Lung microvascular endothelial cell (primary cell): ENCODE measurements around the gene WNT7A. TPM values are rescaled to one million over a fixed set of nuclear protein-coding genes. Genes with fewer than 3 reads are reported as not detected.
"Not testable (repeated sequence)": the region's sequence is repeated elsewhere in the genome, so short reads cannot be mapped to it uniquely, and the experiment has no call there.

ENCODE experiments used
- DNase-seq, 2 donors: peaks; one replicate each; pipeline versions ENCODE4 v3.0.0 to v3.0.0-alpha.2; 2010; ENCODE audit warnings: low read depth in 2 of 2
- total RNA-seq: library from RNA; depleted of rRNA; stranded (reverse); fragments of >200 nt; gene quantifications from 2 replicates; pipeline ENCODE4 v1.2.1, GENCODE V29; 2014

WNT7A gene
- total RNA-seq, 1 donor from 2014 or later: not detected

GRCh38 chr3:13866041-13866965 lies 13.6 kb downstream of the WNT7A start:
- DNase-seq: no peak

- DNase-seq: no peak
These were observed 14.3 kb downstream of the WNT7A start for GRCh38 chr3:13865581-13865980.

GRCh38 chr3:13865106-13865505 lies 14.8 kb downstream of the WNT7A start:
- DNase-seq: no peak

- DNase-seq: no peak
These were observed 15.8 kb downstream of the WNT7A start for GRCh38 chr3:13863965-13864595.

GRCh38 chr3:13863382-13863952 lies 16.4 kb downstream of the WNT7A start:
- no peak for DNase-seq

- no peak for DNase-seq
These were observed 18.4 kb downstream of the WNT7A start for GRCh38 chr3:13861461-13861860.

GRCh38 chr3:13860001-13860400 lies 19.9 kb downstream of the WNT7A start:
- no peak for DNase-seq

GRCh38 chr3:13858768-13859520 lies 20.9 kb downstream of the WNT7A start:
- no peak for DNase-seq

- DNase-seq: no peak
These were observed 22.0 kb downstream of the WNT7A start for GRCh38 chr3:13857702-13858380.

- DNase-seq: not testable (repeated sequence)
These were observed 23.2 kb downstream of the WNT7A start for GRCh38 chr3:13856628-13857027.

- no peak for DNase-seq
These were observed 23.9 kb downstream of the WNT7A start for GRCh38 chr3:13856006-13856405.

GRCh38 chr3:13854492-13854891 lies 25.4 kb downstream of the WNT7A start:
- no peak for DNase-seq

GRCh38 chr3:13853978-13854296 lies 25.9 kb downstream of the WNT7A start:
- no peak for DNase-seq

GRCh38 chr3:13853256-13853977 lies 26.5 kb downstream of the WNT7A start:
- DNase-seq: no peak

GRCh38 chr3:13852638-13853009 lies 27.2 kb downstream of the WNT7A start:
- no peak for DNase-seq

- DNase-seq: no peak
These were observed 27.8 kb downstream of the WNT7A start for GRCh38 chr3:13851997-13852637.

GRCh38 chr3:13851091-13851849 lies 28.6 kb downstream of the WNT7A start:
- no peak for DNase-seq

GRCh38 chr3:13850161-13850945 lies 29.5 kb downstream of the WNT7A start:
- no peak for DNase-seq

- no peak for DNase-seq
These were observed 30.9 kb downstream of the WNT7A start for GRCh38 chr3:13849018-13849417.
